ENCODE data around the gene SMG6.
"Not testable (repeated sequence)": the region's sequence is repeated elsewhere in the genome, so short reads cannot be mapped to it uniquely, and the experiment has no call there.

The SMG6 gene

GRCh38 chr17:2028234-2028614 is 275.4 kb downstream of the SMG6 start:
- no peak for DNase-seq (ENCODE audit: low read depth)

- DNase-seq (ENCODE audit: low read depth) = no peak
Observed at GRCh38 chr17:2027528-2028233, 275.9 kb downstream of the SMG6 start.

GRCh38 chr17:2025622-2026309 is 277.8 kb downstream of the SMG6 start:
- DNase-seq (ENCODE audit: low read depth) = no peak

GRCh38 chr17:2025220-2025621 is 278.4 kb downstream of the SMG6 start, which contains the start of gene RTN4RL1:
RTN4RL1 (minus strand) TSS chr17:2025334; CDS start chr17:2024865, 469 bp downstream.
- DNase-seq (ENCODE audit: low read depth) = no peak

GRCh38 chr17:2024572-2025219 is 278.9 kb downstream of the SMG6 start:
- DNase-seq (ENCODE audit: low read depth) = no peak

GRCh38 chr17:2023692-2024571 is 279.7 kb downstream of the SMG6 start:
- DNase-seq (ENCODE audit: low read depth) = no peak

GRCh38 chr17:2023256-2023655 is 280.3 kb downstream of the SMG6 start:
- no peak for DNase-seq (ENCODE audit: low read depth)

- no peak for DNase-seq (ENCODE audit: low read depth)
Observed at GRCh38 chr17:2022647-2023240, 280.8 kb downstream of the SMG6 start.

GRCh38 chr17:2020721-2021120 is 282.9 kb downstream of the SMG6 start:
- DNase-seq (ENCODE audit: low read depth) = no peak

GRCh38 chr17:2019723-2020122 is 283.9 kb downstream of the SMG6 start:
- no peak for DNase-seq (ENCODE audit: low read depth)

GRCh38 chr17:2018716-2019510 is 284.7 kb downstream of the SMG6 start:
- DNase-seq (ENCODE audit: low read depth) = no peak

GRCh38 chr17:2017274-2017941 is 286.2 kb downstream of the SMG6 start:
- DNase-seq (ENCODE audit: low read depth) = no peak

- DNase-seq (ENCODE audit: low read depth) = no peak
Observed at GRCh38 chr17:2016494-2016893, 287.1 kb downstream of the SMG6 start.

- no peak for DNase-seq (ENCODE audit: low read depth)
Observed at GRCh38 chr17:2015314-2015713, 288.3 kb downstream of the SMG6 start.

GRCh38 chr17:2013994-2014317 is 289.6 kb downstream of the SMG6 start:
- no peak for DNase-seq (ENCODE audit: low read depth)

GRCh38 chr17:2013220-2013993 is 290.2 kb downstream of the SMG6 start:
- not testable (repeated sequence) for DNase-seq (ENCODE audit: low read depth)

GRCh38 chr17:2012499-2012898 is 291.1 kb downstream of the SMG6 start:
- no peak for DNase-seq (ENCODE audit: low read depth)

- DNase-seq (ENCODE audit: low read depth) = no peak
Observed at GRCh38 chr17:2011411-2012371, 291.9 kb downstream of the SMG6 start.
